HG03280 (cell line): ENCODE results near the gene ZSCAN22.
"Not testable (repeated sequence)": the region's sequence is repeated elsewhere in the genome, so short reads cannot be mapped to it uniquely, and the experiment has no call there.

Source experiments
- ATAC-seq: cut with Tn5 transposase; IDR thresholded peaks from one replicate; pipeline ENCODE4 v1.9.1; 2021; ENCODE audit warnings: mild to moderate bottlenecking, moderate library complexity; ENCODE audit not compliant: unreplicated experiment

ZSCAN22 gene

GRCh38 chr19:58326914-58327726 is at the start of gene ZSCAN22:
Gene ZSCAN22, plus strand, starts transcription at chr19:58326994. Its CDS starts 7,809 bp downstream, at chr19:58334803.
- ATAC-seq = peak; percentile 90

GRCh38 chr19:58277197-58277596 is 49.6 kb upstream of the ZSCAN22 start:
- no peak for ATAC-seq

GRCh38 chr19:58277748-58278540 is 48.9 kb upstream of the ZSCAN22 start:
- no peak for ATAC-seq

- ATAC-seq = peak; percentile 96
Measured at GRCh38 chr19:58278541-58279041, 48.2 kb upstream of the ZSCAN22 start, which contains the start of gene ZNF8. Gene ZNF8, plus strand, starts transcription at chr19:58278955. Its CDS starts 127 bp downstream, at chr19:58279082.

- ATAC-seq = peak; percentile 25
Measured at GRCh38 chr19:58279042-58279924, 47.5 kb upstream of the ZSCAN22 start.

GRCh38 chr19:58279925-58280316 is 46.9 kb upstream of the ZSCAN22 start:
- no peak for ATAC-seq

- ATAC-seq = no peak
Measured at GRCh38 chr19:58284199-58284598, 42.6 kb upstream of the ZSCAN22 start.

GRCh38 chr19:58291943-58292342 is 34.9 kb upstream of the ZSCAN22 start:
- ATAC-seq = no peak

- no peak for ATAC-seq
Measured at GRCh38 chr19:58294743-58295374, 31.9 kb upstream of the ZSCAN22 start.

- ATAC-seq = no peak
Measured at GRCh38 chr19:58296104-58296503, 30.7 kb upstream of the ZSCAN22 start.

- no peak for ATAC-seq
Measured at GRCh38 chr19:58300620-58301019, 26.2 kb upstream of the ZSCAN22 start.

GRCh38 chr19:58304255-58304654 is 22.5 kb upstream of the ZSCAN22 start:
- ATAC-seq = no peak

GRCh38 chr19:58304748-58305064 is 22.1 kb upstream of the ZSCAN22 start:
- ATAC-seq = peak; percentile 7

- peak; percentile 95 for ATAC-seq
Measured at GRCh38 chr19:58305065-58305931, 21.5 kb upstream of the ZSCAN22 start, which contains the start of gene ERVK3-1. Gene ERVK3-1, plus strand, starts transcription at chr19:58305377. Its CDS starts 6,792 bp downstream, at chr19:58312169.

GRCh38 chr19:58305932-58306323 is 20.9 kb upstream of the ZSCAN22 start:
- ATAC-seq = no peak

- ATAC-seq = no peak
Measured at GRCh38 chr19:58307736-58308135, 19.1 kb upstream of the ZSCAN22 start.

- not testable (repeated sequence) for ATAC-seq
Measured at GRCh38 chr19:58310685-58311084, 16.1 kb upstream of the ZSCAN22 start.

- ATAC-seq = no peak
Measured at GRCh38 chr19:58311345-58311865, 15.4 kb upstream of the ZSCAN22 start.

GRCh38 chr19:58315580-58315979 is 11.2 kb upstream of the ZSCAN22 start:
- ATAC-seq = no peak
